ENCODE results near the gene EIF3B.
"Not testable (repeated sequence)": the region's sequence is repeated elsewhere in the genome, so short reads cannot be mapped to it uniquely, and the experiment has no call there.

EIF3B gene

GRCh38 chr7:2317556-2318293 is 36.9 kb upstream of the EIF3B start:
- no peak for TF ChIP-seq ELF4 (IDR thresholded peaks at IDR 0.05)
- no peak for TF ChIP-seq LEF1 (IDR thresholded peaks at IDR 0.05; ENCODE audit: borderline replicate concordance)
- POLR2A ChIA-PET: no interaction called here
- CTCF ChIA-PET: interaction anchor here (0.6 kb wide), 1 partner anchor 9 kb away, joined by 5 read pairs; no protein-coding TSS in a partner anchor
- DNase-seq (ENCODE audit: extremely low spot score): no peak

GRCh38 chr7:2321020-2321419 is 33.6 kb upstream of the EIF3B start:
- no peak for DNase-seq (ENCODE audit: extremely low spot score)
- ChIA-PET POLR2A (no interaction called here), CTCF (no interaction called here)
- TF ChIP-seq SUZ12 (IDR thresholded peaks at IDR 0.05): no peak
- TF ChIP-seq SP1 (IDR thresholded peaks at IDR 0.05): no peak
- no peak for TF ChIP-seq FOXA1 (IDR thresholded peaks at IDR 0.05)
- TF ChIP-seq, protein P1, sequence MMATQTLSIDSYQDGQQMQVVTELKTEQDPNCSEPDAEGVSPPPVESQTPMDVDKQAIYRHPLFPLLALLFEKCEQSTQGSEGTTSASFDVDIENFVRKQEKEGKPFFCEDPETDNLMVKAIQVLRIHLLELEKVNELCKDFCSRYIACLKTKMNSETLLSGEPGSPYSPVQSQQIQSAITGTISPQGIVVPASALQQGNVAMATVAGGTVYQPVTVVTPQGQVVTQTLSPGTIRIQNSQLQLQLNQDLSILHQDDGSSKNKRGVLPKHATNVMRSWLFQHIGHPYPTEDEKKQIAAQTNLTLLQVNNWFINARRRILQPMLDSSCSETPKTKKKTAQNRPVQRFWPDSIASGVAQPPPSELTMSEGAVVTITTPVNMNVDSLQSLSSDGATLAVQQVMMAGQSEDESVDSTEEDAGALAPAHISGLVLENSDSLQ (IDR thresholded peaks at IDR 0.05): no peak
- no peak for TF ChIP-seq ARNT (IDR thresholded peaks at IDR 0.05)
- no peak for TF ChIP-seq CTBP1 (IDR thresholded peaks at IDR 0.05; ENCODE audit: borderline replicate concordance)
- no peak for TF ChIP-seq L3MBTL2 (conservative IDR thresholded peaks at IDR 0.05)
- no peak for TF ChIP-seq LEF1 (IDR thresholded peaks at IDR 0.05; ENCODE audit: borderline replicate concordance)
- no peak for TF ChIP-seq ZNF384 (IDR thresholded peaks at IDR 0.05)
- no peak for TF ChIP-seq ELF4 (IDR thresholded peaks at IDR 0.05)
- no peak for TF ChIP-seq TARDBP (IDR thresholded peaks at IDR 0.05)
- TF ChIP-seq FOXK2 (IDR thresholded peaks at IDR 0.05): no peak
- no peak for TF ChIP-seq NFRKB (IDR thresholded peaks at IDR 0.05)

DNA sequence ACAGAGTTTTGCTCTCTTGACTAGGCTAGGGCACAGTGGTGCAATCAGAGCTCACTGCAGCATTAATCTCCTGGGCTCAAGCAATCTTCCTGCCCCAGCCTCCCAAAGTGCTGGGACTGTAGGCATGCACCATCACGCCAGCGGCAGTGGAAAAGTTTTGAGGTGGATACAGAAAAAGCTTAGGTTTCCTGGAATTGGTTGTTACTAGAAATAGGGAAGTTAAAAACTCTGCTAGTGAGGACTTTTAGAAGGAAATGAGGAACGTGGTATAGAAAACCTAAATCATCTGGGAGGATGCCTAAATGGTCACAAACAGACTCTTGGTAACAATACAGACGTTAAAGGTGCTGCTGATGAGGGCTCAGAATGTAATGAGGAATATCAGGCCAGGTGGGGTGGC is 29.5 kb upstream of the EIF3B start:
- TF ChIP-seq NFRKB (IDR thresholded peaks at IDR 0.05): no peak
- no peak for TF ChIP-seq L3MBTL2 (conservative IDR thresholded peaks at IDR 0.05)
- no peak for TF ChIP-seq ARNT (IDR thresholded peaks at IDR 0.05)
- TF ChIP-seq HDGF (IDR thresholded peaks at IDR 0.05; ENCODE audit: borderline replicate concordance): no peak
- TF ChIP-seq ZNF384 (IDR thresholded peaks at IDR 0.05): no peak
- no peak for TF ChIP-seq FOXK2 (IDR thresholded peaks at IDR 0.05)
- no peak for TF ChIP-seq ELF4 (IDR thresholded peaks at IDR 0.05)
- TF ChIP-seq LEF1 (IDR thresholded peaks at IDR 0.05; ENCODE audit: borderline replicate concordance): no peak
- no peak for TF ChIP-seq FOXM1 (IDR thresholded peaks at IDR 0.05; ENCODE audit: borderline replicate concordance)
- no peak for TF ChIP-seq SP1 (IDR thresholded peaks at IDR 0.05)
- no peak for TF ChIP-seq FOXA1 (IDR thresholded peaks at IDR 0.05)
- DNase-seq (ENCODE audit: extremely low spot score): no peak
- ChIA-PET CTCF (no interaction called here), POLR2A (no interaction called here)

- TF ChIP-seq BHLHE40 (IDR thresholded peaks at IDR 0.05; ENCODE audit: borderline replicate concordance): no peak
- TF ChIP-seq L3MBTL2 (conservative IDR thresholded peaks at IDR 0.05): no peak
- TF ChIP-seq HDGF (IDR thresholded peaks at IDR 0.05; ENCODE audit: borderline replicate concordance): no peak
- POLR2A ChIA-PET: no interaction called here
- no peak for DNase-seq (ENCODE audit: extremely low spot score)
- CTCF ChIA-PET: no interaction called here
Measured at GRCh38 chr7:2326951-2327350, 27.7 kb upstream of the EIF3B start.

GRCh38 chr7:2330493-2330892 is 24.1 kb upstream of the EIF3B start:
- DNase-seq (ENCODE audit: extremely low spot score): no peak
- POLR2A ChIA-PET: no interaction called here
- CTCF ChIA-PET: no interaction called here
- no peak for TF ChIP-seq HDGF (IDR thresholded peaks at IDR 0.05; ENCODE audit: borderline replicate concordance)
- TF ChIP-seq SP1 (IDR thresholded peaks at IDR 0.05): no peak
- TF ChIP-seq FOXA1 (IDR thresholded peaks at IDR 0.05): no peak
- no peak for TF ChIP-seq NFRKB (IDR thresholded peaks at IDR 0.05)
- TF ChIP-seq TARDBP (IDR thresholded peaks at IDR 0.05): no peak

DNA sequence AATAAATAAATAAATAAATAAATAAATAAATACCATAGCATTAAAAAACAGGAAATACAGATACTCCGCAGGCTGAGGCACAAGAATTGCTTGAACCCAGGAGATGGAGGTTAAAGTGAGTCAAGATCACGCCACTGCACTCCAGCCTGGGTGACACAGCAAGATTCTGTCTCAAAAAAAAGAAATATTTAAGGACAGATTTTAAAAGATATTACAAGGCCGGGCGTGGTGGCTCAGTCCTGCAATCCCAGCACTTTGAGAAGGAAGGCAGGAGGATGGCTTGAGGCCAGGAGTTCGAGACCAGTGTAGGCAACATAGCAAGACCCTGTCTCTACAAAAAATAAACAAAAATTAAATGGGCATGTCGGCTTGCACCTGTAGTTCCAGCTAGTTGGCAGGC is 22.9 kb upstream of the EIF3B start:
- CTCF ChIA-PET: no interaction called here
- POLR2A ChIA-PET: interaction anchor here (0.6 kb wide), 1 partner anchor 22 kb away, joined by 3 read pairs; no protein-coding TSS in a partner anchor
- TF ChIP-seq FOXK2 (IDR thresholded peaks at IDR 0.05) (no peak), HDGF (IDR thresholded peaks at IDR 0.05; ENCODE audit: borderline replicate concordance) (no peak), FOXA1 (IDR thresholded peaks at IDR 0.05) (no peak), TARDBP (IDR thresholded peaks at IDR 0.05) (no peak), NFRKB (IDR thresholded peaks at IDR 0.05) (no peak), FOXM1 (IDR thresholded peaks at IDR 0.05; ENCODE audit: borderline replicate concordance) (no peak), ARNT (IDR thresholded peaks at IDR 0.05) (no peak), SP1 (IDR thresholded peaks at IDR 0.05) (no peak), LEF1 (IDR thresholded peaks at IDR 0.05; ENCODE audit: borderline replicate concordance) (no peak), SUZ12 (IDR thresholded peaks at IDR 0.05) (no peak), ELF4 (IDR thresholded peaks at IDR 0.05) (no peak), ZNF384 (IDR thresholded peaks at IDR 0.05) (no peak), L3MBTL2 (conservative IDR thresholded peaks at IDR 0.05) (no peak), BHLHE40 (IDR thresholded peaks at IDR 0.05; ENCODE audit: borderline replicate concordance) (no peak), CTBP1 (IDR thresholded peaks at IDR 0.05; ENCODE audit: borderline replicate concordance) (no peak)
- TF ChIP-seq, protein P1 (IDR thresholded peaks at IDR 0.05): no peak
- no peak for DNase-seq (ENCODE audit: extremely low spot score)

- POLR2A ChIA-PET; DNase-seq (ENCODE audit: extremely low spot score); CTCF ChIA-PET: not testable (repeated sequence)
Measured at GRCh38 chr7:2332606-2333231, 21.9 kb upstream of the EIF3B start.

All from HEK293T (cell line).